HG03135 (cell line): ENCODE measurements around the gene ABCD3.
"Not testable (repeated sequence)": the region's sequence is repeated elsewhere in the genome, so short reads cannot be mapped to it uniquely, and the experiment has no call there.

ENCODE experiments used
- ATAC-seq: cut with Tn5 transposase; IDR thresholded peaks from one replicate; pipeline ENCODE4 v1.9.1; 2021; ENCODE audit warnings: mild to moderate bottlenecking, moderate library complexity; ENCODE audit not compliant: unreplicated experiment

ABCD3 gene

DNA sequence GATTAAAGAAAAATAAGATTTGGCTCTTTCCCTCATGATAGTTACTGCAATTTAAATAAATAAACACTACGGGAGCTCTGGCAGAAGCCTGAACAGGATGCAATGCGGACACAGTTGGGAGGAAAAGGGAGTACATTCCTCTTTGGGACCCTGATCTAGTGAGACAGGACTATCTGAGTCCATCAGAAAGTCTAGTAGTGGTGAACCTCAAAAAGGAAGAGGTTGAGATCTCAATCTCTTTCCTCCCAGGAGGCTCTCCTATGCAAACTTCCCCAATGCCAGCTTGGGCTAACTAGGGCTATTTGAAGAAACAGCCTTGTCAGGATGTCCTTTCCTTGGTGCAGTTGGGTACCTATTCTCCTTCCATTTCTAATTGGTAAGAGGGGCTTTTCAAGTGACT is 4.9 kb upstream of the ABCD3 start:
- no peak for ATAC-seq

DNA sequence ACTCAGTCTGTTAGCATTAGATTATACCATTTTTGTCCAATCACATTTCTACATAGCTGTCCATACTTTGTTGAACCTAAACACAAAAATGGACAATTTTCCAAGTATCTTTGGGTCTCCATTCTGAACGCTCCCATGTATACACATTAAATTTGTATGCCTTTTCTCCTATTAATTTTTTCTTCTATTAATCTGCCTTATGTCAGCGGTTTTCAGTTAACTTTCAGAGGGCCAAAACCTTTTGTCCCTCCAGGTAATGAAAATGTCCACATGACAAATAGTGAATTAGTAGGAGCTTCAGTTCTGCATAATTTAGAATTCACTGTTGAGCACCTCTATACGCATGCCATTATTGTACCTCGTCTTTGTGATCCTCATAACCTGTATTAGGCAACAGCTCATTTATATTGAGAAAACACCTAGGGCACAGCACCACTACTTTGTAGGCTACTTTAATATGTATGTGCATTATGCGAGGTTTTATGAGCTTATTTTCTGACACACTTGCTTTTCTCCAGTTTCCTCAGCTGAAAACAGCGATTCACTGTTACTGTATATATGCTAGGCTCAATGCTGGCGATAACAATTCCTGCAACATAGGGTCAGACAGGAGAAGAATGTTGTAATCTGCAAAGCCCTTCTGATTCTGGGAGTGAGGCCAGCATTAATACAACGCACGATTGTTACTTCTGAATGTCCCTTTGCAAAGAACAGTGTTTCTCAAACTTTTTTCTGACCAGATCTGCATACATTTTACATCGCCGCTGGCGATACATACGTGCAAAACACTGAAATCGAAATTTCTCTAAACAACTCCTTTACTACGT is 1.1 kb upstream of the ABCD3 start:
- no peak for ATAC-seq

DNA sequence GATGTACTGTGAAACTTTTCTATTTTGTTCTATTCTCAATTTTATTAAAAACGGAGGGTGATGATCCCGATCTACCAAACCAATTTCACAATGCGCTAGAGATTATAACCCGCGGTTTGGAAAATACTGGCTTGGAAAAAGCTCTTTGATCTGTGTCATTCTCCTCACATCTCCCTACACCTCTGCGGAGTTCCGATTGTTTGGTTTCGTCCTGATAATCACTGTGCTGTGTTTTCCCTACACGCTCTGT is 536 bp upstream of the ABCD3 start:
- no peak for ATAC-seq

DNA sequence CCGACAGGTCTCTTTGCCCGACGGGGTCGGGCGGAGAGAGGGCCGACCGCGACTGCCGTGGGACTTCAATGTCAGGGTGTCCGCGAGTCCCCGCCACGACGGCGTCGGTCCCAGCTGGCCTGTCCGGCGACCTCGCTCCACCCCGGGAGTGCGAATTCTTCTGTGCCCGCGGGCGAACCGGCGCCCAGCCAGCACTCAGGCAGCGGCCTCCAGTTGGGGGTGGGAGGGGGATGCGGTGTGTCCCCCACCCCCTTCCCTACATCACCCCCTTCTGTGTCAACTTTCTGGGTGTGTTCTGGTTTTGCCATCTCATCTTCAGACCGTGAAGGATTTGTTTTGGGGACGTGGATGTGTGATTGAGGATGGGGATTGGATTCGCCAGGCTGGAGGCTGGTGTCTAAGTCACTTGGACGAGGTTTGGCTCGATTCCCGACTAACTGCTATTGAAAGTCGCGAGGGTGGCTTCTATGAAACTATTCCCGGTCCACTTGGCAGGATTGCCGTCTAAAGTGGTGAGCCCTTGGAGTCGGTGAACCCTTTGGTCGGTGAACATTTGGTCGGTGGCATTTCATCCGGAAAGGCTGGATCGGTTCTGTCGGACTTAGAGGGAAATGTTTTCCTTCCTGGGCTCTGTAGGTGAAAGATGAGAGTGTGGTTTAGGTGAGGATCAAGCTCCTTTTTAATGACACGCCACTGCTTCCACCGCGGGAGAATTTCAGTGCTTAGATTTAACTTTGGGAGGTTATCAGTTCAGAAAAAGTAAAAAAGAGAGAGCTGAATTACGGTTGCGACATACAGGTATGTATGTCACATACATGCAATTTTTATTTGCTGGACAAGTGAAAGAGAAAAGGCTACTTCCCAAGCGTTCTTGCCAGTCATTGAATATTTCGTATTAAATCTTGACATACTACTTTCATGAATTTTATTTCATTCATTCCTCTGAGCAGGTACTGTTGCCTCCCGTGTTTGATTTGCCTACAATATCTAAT is 771 bp downstream of the ABCD3 start:
- ATAC-seq, result peak; percentile 27

DNA sequence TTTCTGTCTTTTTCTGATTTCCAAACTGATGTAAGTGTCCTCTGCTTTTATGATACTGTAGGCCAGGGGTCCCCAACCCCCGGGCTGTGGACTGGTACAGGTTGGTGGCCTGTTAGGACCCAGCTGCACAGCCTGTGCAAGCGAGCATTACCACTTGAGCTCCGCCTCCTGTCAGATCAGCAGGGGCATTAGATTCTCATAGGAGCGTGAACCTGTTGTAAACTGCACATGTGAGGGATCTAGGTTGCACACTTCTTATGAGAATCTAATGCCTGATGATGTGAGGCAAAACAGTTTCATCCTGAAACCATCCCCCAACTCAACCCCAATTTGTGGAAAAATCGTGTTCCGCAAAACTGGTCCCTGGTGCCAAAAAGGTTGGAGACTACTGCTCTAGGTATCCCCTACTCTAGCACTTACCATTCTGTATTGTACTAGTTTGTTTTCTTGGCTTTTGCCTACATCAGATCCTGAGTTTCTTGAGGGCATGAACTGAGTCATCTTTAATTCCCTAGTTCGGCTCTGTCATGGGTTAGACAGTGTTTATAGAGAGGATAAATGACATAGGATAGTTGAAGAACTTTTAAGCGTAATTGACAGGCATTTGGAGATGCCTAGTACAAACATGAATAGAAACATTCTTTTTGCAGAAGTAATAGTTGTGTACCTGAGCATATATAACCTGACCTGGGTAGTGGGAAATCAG is 4.1 kb downstream of the ABCD3 start:
- no peak for ATAC-seq

DNA sequence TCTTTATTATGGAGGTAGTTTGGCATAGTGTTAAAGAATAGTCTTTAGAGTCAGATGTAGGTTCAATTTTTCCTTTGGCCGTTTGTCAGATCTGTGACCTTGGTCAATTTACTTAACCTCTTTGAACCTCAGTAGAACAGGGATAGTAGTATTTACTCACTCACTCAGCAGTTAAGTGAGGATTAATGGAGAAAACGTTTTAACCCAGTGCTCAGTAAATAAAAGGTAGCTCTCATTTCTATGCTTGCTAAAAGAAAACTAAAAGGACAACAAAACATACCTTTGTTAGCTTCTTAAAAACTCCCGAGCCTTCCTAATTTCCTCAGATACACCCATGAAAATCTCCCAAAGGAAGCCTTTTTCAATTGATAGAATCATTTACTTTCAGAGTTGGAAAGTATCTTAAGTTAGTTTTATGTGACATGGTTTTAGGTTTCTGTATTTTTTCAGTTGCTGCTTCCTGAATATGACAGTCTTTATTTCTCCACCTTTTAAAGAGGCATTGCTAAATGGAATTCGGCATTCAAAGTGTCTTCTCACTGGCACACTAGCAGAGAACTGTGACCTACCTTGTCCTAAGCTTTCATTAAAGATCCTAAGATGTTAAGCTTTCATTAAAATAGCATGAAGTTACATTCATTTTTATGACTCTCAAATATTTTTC is 7.8 kb downstream of the ABCD3 start:
- ATAC-seq, result no peak

DNA sequence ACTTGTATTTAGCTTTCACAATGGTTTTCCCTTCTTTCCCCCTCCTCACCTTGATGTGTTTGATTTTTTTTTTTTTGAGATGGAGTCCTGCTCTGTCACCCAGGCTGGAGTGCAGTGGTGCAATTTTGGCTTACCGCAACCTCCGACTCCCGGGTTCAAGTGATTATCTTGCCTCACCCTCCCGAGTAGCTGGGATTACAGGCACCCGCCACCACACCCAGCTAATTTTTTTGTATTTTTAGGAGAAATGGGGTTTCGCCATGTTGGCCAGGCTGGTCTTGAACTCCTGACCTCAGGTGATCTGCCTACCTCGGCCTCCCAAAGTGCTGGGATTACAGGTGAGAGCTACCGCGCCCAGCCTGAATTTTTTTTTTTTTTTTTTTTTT is 8.3 kb downstream of the ABCD3 start:
- ATAC-seq, result not testable (repeated sequence)

DNA sequence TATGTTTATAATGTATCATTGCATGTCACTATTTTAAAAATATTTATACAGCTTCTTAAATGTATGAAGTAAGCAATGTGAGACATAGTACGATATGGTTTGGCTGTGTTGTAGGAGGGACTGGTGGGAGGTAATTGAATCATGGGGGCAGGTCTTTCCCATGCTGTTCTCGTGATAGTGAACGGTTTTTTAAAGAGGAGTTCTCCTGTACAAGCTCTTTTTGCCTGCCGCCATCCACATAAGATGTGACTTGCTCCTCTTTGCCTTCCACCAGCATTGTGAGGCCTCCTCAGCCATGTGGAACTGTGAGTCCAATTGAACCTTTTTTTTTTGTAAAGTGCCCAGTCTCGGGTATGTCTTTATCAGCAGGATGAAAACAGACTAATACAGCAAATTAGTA is 10.3 kb downstream of the ABCD3 start:
- ATAC-seq, result no peak

DNA sequence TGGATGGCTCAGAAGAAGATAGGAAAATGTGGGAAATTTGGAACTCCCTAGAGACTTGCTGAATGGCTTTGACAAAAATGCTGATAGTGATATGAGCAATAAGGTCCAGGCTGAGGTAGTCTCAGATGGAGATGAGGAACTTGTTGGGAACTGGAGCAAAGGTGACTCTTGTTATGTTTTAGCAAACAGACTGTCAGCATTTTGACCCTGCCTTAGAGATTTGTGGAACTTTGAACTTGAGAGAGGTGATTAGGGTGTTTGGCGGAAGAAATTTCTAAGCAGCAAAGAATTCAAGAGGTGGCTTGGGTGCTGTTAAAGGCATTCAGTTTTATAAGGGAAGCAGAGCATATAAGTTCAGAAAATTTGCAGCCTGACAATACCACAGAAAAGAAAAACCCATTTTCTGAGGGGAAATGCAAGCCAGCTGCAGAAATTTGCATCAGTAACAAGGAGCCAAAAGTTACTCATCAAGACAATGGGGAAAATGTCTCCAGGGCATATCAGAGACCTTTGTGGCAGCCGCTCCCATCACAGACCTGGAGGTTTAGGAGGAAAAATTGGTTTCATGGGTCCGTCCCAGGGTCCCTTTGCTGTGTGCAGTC is 10.8 kb downstream of the ABCD3 start:
- not testable (repeated sequence) for ATAC-seq

DNA sequence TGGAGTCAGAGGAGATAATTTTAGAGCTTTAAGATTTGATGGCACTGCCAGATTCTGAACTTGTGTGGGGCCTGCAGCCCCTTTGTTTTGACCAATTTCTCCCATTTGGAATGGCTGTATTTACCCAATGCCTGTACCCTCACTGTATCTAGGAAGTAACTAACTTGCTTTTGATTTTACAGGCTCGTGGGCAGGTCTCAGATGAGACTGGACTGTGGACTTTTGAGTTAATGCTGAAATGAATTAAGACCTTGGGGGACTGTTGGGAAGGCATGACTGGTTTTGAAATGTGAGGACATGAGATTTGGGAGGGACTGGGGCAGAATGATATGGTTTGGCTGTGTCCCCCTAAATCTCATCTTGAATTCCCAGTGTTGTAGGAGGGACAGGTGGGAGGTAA is 11.9 kb downstream of the ABCD3 start:
- ATAC-seq, result not testable (repeated sequence)

DNA sequence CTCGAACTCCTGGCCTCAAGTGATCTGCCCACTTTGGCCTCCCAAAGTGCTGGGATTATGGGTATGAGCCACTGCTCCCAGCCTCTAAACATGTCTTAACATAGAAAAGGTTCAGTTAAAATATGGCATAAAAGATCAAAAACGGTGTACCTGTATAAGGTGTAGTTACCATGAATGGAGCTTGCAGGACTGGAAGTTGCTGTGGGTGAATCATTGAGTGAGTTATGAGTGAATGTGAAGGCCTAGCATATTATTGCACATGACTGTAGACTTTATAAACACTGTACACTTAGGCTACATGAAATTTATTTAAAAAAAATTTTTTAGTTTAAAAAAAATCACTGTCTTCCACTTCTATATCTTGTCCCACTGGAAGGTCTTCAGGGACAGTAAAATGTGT is 15.7 kb downstream of the ABCD3 start:
- ATAC-seq, result no peak

DNA sequence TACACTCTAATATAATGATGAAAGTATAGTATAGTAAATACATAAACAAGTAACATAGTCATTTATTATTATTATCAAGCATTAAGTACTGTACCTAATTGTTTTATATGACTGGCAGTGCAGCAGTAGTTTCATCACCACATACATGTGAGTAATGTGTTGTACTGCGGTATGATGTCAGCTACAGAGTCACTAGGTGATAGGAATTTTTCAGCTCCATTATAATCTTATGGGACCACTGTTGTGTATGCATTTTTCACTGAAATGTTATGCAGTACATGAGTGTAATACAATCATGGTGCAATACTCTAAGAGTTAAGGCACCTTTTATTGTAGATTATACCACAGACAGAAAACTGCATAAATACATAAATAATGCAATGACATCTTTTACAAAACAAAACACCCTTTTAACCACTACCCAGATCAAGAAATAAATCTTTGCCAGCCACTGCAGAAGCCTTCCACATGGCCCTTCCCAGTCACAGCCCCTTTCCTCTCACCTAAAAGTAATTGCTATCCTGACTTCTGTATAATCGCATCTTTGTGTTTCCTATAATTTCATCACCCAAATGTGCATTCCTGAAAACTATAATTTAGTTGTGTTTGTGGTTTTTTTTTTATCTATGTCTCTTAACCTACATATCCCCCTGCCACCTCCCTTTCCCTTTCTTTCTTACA is 16.3 kb downstream of the ABCD3 start:
- ATAC-seq, result no peak

DNA sequence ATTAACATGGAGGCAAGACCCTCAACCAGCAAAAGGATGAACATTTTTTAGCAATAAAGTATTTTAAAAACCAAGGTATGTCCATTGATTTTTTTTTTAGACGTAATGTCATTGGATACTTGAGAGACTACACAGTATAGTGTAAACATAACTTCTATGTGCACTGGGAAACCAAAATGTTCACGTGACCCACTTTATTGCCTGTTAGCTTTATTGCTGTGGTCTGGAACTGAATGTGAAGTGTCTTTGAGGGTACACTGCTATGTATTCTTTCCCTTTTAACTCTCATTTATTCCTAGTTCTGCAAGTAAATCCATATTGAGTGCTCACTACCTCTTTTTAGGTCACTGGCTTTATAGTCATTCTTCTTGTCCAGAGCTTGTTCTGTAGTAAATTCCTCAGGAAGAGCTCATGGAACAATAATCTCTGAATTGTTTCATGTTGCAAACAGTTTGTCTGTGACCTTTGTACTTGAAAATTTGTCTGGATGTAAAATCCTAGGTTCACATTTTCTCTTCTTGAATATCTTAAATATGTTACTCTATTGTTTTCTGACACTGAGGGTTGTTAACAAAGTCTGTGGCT is 20.6 kb downstream of the ABCD3 start:
- ATAC-seq, result no peak

DNA sequence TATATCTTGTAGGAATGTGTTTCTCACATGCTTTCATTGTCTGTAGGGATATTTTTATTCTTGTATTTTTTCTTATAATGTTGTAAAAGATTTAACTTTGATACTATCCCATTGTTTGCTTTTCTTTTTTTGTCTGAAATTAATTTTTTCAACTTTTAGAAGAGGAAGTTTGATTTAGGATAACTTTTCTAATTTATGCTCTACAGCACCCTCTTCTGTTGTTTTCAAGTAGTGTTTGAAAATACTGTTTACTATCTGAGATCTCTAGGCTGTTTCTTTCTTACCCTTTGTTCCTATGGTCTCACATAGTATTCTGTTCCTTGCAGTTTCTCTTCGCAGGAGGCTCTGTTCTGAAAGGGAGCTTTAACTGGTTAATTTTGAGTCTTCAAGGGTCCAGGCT is 21.9 kb downstream of the ABCD3 start:
- no peak for ATAC-seq

DNA sequence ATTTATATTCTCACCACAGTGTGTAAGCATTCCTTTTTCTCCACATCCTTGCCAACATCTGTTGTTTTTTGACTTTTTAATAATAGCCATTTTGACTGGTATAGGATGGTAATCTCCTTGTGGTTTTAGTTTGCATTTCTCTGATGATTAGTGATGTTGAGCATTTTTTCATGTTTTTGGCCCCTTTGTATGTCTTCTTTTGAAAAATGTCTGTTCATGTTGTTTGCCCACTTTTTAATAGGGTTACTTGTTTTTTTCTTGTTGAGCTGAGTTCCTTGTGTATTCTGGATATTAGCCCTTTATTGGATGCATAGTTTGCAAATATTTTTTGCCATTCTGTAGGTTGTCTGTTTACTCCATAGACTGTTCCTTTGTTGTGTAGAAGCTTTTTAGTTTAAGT is 24.9 kb downstream of the ABCD3 start:
- not testable (repeated sequence) for ATAC-seq

DNA sequence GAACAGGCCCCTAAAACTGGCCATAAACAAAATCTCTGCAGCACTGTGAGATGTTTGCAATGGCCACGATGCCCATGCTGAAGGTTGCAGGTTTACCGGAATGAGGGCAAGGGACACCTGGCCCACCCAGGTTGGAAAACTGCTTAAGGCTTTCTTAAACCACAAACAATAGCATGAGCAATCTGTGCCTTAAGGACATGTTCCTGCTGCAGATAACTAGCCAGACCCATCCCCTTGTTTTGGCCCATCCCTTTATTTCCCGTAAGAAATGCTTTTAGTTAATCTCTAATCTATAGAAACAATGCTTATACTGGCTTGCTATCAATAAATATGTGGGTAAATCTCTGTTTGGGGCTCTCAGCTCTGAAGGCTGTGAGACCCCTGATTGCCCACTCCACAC is 26.6 kb downstream of the ABCD3 start:
- not testable (repeated sequence) for ATAC-seq

DNA sequence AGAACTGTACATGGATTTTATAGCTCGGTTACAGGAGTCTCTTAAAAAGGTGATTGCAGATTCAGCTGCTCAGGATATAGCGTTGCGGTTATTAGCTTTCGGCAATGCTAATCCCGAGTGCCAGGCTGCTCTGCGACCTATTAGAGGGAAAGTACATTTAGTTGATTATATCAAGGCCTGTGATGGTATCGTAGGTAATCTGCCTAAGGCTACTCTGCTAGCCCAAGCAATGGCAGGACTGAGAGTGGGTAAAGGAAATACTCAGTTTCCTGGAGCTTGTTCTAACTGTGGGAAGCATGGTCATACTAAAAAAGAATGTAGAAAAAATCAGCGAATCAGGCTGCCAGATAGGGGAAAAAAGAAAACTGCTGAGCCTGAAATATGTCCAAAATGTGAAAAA is 27.5 kb downstream of the ABCD3 start:
- ATAC-seq, result not testable (repeated sequence)

DNA sequence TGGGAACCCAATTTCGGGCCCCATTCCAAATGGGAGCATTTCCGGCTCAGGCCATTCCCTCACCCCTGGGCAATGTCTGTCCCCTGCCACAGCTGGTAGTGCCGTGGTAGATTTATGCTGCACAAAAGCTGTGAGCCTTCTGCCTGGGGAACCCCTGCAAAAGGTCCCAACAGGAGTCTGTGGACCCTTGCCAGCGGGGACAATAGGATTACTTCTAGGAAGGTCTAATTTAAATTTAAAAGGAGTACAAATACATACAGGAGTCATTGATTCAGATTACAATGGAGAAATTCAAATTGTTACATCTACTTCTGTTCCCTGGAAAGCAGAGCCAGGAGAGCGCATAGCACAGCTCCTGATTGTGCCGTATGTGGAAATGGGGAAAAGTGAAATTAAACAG is 28.0 kb downstream of the ABCD3 start:
- ATAC-seq, result not testable (repeated sequence)

DNA sequence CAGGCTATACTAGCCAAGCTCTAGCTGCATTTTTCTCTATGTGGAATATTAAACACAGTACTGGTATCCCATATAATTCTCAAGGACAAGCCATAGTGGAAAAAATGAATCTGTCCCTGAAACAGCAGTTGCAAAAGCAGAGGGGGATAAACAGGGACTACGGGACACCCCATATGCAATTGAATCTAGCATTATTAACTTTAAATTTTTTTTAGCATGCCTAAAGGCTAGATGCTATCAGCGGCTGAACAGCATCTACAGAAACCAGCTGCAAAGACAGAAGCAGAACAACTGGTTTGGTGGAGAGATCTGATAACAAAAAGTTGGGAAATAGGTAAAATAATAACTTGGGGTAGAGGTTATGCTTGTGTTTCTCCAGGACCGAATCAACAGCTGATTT is 30.6 kb downstream of the ABCD3 start:
- ATAC-seq, result not testable (repeated sequence)

DNA sequence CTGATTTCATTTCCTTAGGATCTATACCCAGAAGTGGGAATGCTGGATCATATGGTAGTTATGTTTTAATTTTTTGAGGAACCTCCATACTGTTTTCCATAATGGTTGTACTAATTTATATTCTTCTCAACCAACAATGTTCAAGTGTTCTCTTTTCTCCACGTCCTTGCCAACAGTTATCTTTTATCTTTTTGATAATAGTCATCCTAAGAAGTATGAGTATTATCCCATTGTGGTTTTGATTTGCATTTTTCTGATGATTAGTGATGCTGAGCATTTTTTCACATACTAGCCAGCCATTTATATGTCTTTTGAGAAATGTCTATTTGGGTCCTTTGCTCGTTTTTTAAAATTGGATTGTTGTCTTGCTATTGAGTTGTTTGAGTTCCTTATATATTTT is 38.5 kb downstream of the ABCD3 start:
- no peak for ATAC-seq
